ENCODE measurements around the gene CPA3.

The CPA3 gene

GRCh38 chr3:148861277-148861869 is 3.7 kb upstream of the CPA3 start:
- peak; percentile 58 for DNase-seq (ENCODE audit: low spot score)

DNA sequence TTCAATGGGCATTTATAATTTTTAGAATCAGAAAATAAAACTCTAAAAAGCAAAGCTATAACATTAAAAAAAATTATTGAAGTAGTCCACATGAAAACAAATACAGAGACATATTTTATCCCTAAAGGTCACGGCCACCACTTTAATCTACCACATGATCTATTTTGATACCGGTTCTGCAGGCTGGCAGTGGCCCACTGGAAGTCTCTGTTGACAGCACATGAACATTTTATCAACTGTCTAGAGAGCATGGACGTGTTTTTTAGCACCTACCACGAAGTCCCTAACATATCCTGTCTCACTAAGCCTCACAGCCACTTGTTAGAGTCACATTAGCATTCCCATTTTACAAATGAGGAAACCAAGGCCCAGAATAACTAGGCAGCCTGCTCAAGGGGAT is 1.8 kb upstream of the CPA3 start:
- DNase-seq (ENCODE audit: low spot score): no peak

GRCh38 chr3:148863814-148864213 is 1.3 kb upstream of the CPA3 start:
- DNase-seq (ENCODE audit: low spot score): no peak

GRCh38 chr3:148866261-148866660 is 1.2 kb downstream of the CPA3 start:
- no peak for DNase-seq (ENCODE audit: low spot score)

DNA sequence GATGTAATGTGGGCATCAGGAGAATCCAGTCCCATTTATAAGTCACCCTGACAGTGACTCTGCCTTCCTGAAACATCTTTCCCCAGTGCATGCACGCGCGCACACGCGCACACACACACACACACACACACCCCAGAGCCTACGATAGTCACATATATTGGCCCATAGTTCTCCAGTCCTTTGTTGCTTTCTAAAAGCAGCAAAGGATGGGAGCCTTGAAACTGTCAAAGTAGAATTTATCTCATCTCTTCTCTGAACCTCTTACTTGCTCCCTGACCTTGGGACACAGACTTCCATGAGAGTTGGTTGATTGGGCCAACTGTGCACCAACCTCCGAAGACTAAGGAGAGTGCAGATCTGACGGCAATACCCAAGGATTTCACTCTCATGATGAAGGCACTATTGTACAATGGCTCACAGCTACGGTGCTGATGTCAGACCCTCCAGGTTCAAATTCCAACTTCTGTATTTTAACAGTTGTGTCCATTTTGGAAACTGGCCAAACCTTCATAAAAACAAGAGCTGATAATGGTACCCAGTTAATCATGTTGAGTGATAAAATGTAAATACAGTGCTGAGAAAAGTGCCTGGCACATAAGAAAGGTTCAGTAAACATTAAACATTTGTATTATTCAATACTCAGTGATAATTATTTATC is 8.3 kb downstream of the CPA3 start:
- no peak for DNase-seq (ENCODE audit: low spot score)

- no peak for DNase-seq (ENCODE audit: low spot score)
Observed at GRCh38 chr3:148873977-148874376, 8.9 kb downstream of the CPA3 start.

- no peak for DNase-seq (ENCODE audit: low spot score)
Observed at GRCh38 chr3:148878095-148878494, 13.0 kb downstream of the CPA3 start.

GRCh38 chr3:148879256-148879655 is 14.2 kb downstream of the CPA3 start:
- DNase-seq (ENCODE audit: low spot score): no peak

DNA sequence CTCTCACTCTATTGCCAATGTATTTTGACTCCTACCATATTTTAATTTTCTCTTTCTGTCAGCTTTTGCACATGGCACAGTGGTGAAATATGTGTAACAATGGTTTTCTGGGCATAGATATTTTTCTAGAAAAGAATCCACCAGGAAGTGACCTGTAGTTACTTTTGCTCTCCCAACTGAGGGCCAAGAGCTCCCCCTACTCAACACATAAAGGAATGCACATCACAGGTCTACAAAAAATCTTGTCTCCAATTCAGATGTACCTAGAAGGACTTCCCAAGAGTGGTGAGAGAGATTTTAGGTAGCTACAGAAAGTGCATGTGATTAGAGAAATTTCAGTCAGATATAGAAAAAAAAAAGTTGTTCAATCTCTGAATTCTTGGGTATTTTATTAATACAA is 15.6 kb downstream of the CPA3 start:
- DNase-seq (ENCODE audit: low spot score): no peak

GRCh38 chr3:148881286-148881685 is 16.2 kb downstream of the CPA3 start:
- no peak for DNase-seq (ENCODE audit: low spot score)

- DNase-seq (ENCODE audit: low spot score): no peak
Observed at GRCh38 chr3:148882288-148882687, 17.2 kb downstream of the CPA3 start.

DNA sequence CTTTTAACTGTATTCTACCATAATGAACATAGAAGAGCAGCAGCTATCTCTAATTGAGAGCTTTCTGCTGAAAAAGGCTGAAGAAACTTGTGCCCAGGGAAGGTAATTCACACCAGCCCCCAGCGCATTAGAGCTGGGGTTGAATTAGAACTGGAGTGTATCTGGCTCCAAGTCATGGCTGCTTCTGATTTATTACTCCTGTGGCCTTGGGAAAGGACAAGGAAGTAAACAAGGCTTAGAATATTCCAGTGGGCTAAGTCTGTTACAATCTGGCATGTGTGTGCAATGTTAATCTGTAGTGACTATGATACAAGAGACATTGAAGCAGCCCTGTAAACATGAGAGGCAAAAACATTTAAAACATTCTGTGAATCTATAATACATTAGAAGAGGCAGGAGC is 18.1 kb downstream of the CPA3 start:
- DNase-seq (ENCODE audit: low spot score): no peak

DNA sequence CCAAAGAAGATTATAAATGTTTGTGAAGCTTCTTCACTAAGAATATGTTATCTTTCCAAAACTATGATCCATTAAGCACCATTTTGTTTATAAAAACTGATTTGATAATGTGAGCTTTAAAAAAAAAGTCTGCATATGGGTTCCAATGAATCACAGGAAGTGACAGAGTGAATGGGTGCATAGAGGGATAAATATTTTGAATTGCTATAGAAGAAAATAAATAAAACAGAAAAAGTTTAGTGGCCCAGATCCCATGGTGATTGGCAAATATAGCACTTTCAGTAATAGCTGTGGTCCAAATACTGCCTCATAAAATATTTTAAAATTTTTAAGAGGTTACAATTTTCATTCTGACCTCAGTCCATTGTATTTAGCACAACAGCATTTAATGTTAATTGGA is 19.2 kb downstream of the CPA3 start:
- no peak for DNase-seq (ENCODE audit: low spot score)

DNA sequence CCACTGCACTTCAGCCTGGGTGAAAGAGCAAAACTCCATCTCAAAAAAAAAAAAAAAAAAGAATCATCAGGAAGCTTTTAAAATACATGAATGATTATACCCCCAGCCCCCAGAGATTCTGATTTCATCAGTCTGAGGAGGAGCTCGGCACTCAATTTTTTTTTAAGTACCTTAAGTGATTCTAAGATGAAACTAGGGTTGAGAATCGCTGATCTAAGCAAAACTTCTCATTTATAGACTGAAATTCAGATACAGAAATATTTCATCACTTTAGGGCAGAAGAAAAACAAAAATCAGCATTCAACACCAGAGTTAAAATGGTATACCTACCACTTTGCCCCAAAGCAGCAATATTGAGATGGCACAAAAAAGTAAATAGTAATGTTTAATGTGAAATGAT is 24.7 kb downstream of the CPA3 start:
- no peak for DNase-seq (ENCODE audit: low spot score)

- DNase-seq (ENCODE audit: low spot score): no peak
Observed at GRCh38 chr3:148896062-148896461, 31.0 kb downstream of the CPA3 start.

GRCh38 chr3:148901987-148902791 is 37.1 kb downstream of the CPA3 start:
- DNase-seq (ENCODE audit: low spot score): no peak

DNA sequence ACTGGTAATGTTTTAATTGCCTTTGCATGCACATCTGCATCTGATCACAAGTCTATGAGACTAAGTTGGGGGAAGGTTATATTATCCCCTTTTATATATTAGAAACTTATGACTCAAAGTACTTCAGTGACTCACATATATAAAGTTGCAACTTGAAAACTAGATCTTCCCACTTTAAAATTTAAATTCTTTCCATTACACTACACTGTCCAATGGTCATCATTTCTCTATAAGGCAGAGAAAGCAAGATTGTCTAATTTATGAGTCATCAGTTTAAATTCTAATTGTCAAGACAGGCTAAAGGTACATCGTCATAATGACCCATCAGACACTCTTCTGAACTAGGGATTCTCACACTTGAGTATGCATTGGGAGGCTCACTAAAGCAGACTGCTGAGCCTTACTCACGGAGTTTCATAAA is 37.9 kb downstream of the CPA3 start:
- DNase-seq (ENCODE audit: low spot score): no peak

- no peak for DNase-seq (ENCODE audit: low spot score)
Observed at GRCh38 chr3:148903941-148904340, 38.8 kb downstream of the CPA3 start.

DNA sequence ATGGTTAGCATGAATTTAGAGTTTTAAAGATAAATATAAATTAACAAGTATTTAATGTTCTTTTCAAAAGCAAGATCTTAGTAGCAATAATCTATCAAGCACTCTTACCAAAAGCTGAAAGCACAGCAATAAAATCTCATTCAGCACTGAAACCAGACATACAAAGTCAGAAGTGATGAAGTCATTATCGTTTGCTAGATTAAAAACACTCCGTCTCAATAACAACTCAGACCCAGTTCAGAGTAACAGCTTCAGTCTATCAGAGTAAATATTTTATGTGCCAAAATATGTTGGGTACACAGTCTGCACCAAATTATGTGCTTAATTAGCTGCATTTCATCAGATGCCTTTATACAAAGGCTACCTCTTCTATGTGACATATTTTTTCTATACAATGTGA is 41.6 kb downstream of the CPA3 start:
- no peak for DNase-seq (ENCODE audit: low spot score)

- DNase-seq (ENCODE audit: low spot score): no peak
Observed at GRCh38 chr3:148911173-148911572, 46.1 kb downstream of the CPA3 start.

DNA sequence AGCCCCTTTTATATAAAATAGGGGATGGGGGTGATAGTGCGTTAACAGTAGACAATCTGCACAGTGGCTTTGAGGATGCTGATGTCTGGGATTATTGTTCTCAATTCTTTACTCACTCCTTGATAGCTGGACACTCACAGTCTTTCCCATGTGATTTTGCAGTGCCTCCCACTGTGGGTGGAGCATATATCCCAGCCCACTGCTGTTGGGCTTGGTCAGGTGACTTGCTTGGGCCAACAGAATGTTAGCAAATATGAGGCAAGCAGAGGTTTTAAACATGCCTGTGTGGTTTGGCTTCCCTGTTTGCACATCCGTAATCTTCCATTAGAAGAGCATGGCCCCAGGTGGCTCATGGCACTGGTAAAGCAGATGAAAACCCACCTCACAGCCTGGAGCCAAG is 46.5 kb downstream of the CPA3 start:
- DNase-seq (ENCODE audit: low spot score): no peak

- no peak for DNase-seq (ENCODE audit: low spot score)
Observed at GRCh38 chr3:148914936-148915690, 50.0 kb downstream of the CPA3 start.

DNA sequence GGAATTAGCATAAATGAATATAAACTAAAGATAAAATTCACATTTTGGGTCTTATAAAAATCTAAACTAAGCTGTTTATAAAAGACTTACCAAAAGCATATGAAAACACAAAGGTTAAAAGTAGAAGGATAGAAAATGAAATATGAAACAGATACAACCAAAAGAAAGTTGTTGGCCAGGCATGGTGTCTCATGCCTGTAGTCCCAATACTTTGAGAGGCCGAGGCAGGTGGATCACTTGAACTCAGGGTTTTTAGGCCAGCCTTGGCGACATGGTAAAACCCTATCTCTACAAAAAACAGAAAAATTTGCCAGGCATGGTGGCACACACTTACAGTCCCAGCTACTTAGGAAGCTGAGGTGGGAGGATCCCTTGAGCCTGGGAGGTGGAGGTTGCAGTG is 51.0 kb downstream of the CPA3 start:
- no peak for DNase-seq (ENCODE audit: low spot score)

Measured in hematopoietic multipotent progenitor cell treated with erythropoietin and hydrocortisone succinate and interleukin-3 and kit ligand, for 15 days (in vitro differentiated cells).